B cell (primary cell): ENCODE measurements around the gene ANKRD28. TPM values are rescaled to one million over a fixed set of nuclear protein-coding genes. Genes with fewer than 3 reads are reported as not detected.
A peak's percentile ranks its signal among the peaks of the same experiment; 100 is the strongest.

ENCODE experiments used
- ATAC-seq: fragments of 200-7000 bp; cut with Tn5 transposase; one replicate; pipeline ENCODE4 v1.10.0; 2021; ENCODE audit warnings: low read depth, mild to moderate bottlenecking, moderate number of reproducible peaks, moderate library complexity
- CTCF ChIA-PET: fragments of 350-600 bp; sonication (Branson Sonifier 250); formaldehyde crosslinking; loops from one replicate; lab custom pipeline; 2021; ENCODE audit warnings: antibody characterized with exemption, inconsistent platforms; lab: Charles Lee
- POLR2A ChIA-PET: fragments of 350-600 bp; sonication (Branson Sonifier 250); formaldehyde crosslinking; loops from one replicate; lab custom pipeline; 2021; ENCODE audit warnings: antibody characterized with exemption; lab: Charles Lee
- DNase-seq: peaks from one replicate; pipeline ENCODE4 v3.0.0; 2013
- H2AFZ ChIP-seq: 2 replicates; pipeline ENCODE4 v1.6.1; 2012; ENCODE audit warnings: mild to moderate bottlenecking, low read depth, low read length; ENCODE audit not compliant: insufficient read depth, poor library complexity, severe bottlenecking
- H3K27ac ChIP-seq, 2 donors: 1 replicate in 1 of 2; 2 replicates in 1 of 2; pipeline ENCODE4 v1.5.1; 2012 to 2013; ENCODE audit warnings: low read length in 2 of 2, mild to moderate bottlenecking in 2 of 2, moderate library complexity in 1 of 2
- H3K27me3 ChIP-seq, 4 experiments: fragments of 200-600 bp in 1 of 4; sonication (generic) in 1 of 4; replicated peaks in 1 of 4; 1 replicate in 2 of 4; 2 replicates in 2 of 4; pipeline versions ENCODE4 v1.6.1 to v1.7.0; 2013 to 2016; ENCODE audit warnings: low read length in 3 of 4, mild to moderate bottlenecking in 2 of 4, mixed read lengths in 1 of 4, moderate library complexity in 1 of 4; ENCODE audit not compliant: insufficient read depth in 4 of 4, control insufficient read depth in 3 of 4; ENCODE audit errors: control extremely low read depth in 1 of 4
- H3K36me3 ChIP-seq, 2 experiments: replicated peaks in 1 of 2; 1 replicate in 1 of 2; 2 replicates in 1 of 2; pipeline versions ENCODE4 v1.6.1 to v1.7.1; 2013; ENCODE audit warnings: low read length in 1 of 2; ENCODE audit not compliant: insufficient read depth in 2 of 2, control insufficient read depth in 1 of 2; ENCODE audit errors: control extremely low read depth in 1 of 2, extremely low read depth in 1 of 2
- H3K4me1 ChIP-seq, 2 donors: fragments of 200-600 bp in 1 of 2; sonication (generic) in 1 of 2; 1 replicate in 1 of 2; 2 replicates in 1 of 2; pipeline versions ENCODE4 v1.5.1 to v1.6.1; 2013 to 2017; ENCODE audit warnings: low read length in 2 of 2; ENCODE audit not compliant: control insufficient read depth in 2 of 2, insufficient read depth in 2 of 2
- H3K4me2 ChIP-seq: replicated peaks from 2 replicates; pipeline ENCODE3; 2012; ENCODE audit warnings: mild to moderate bottlenecking, low read depth, low read length; ENCODE audit not compliant: poor library complexity, severe bottlenecking
- H3K4me3 ChIP-seq, 5 experiments: fragments of 200-600 bp in 1 of 5; sonication (generic) in 1 of 5; 1 replicate in 3 of 5; 2 replicates in 2 of 5; pipeline versions ENCODE4 v1.5.1 to v1.7.0; 2011 to 2016; ENCODE audit warnings: low read length in 4 of 5, mild to moderate bottlenecking in 4 of 5, low read depth in 2 of 5, control low read depth in 1 of 5, moderate library complexity in 1 of 5; ENCODE audit not compliant: insufficient read depth in 1 of 5; ENCODE audit errors: control extremely low read depth in 1 of 5, extremely low read depth in 1 of 5
- H3K79me2 ChIP-seq: fragments of 200-600 bp; sonication (generic); one replicate; pipeline ENCODE4 v1.6.0; 2016; ENCODE audit warnings: low read length; ENCODE audit not compliant: control insufficient read depth, insufficient read depth
- H3K9ac ChIP-seq: fragments of 200-600 bp; sonication (generic); 2 replicates; pipeline ENCODE4 v1.6.1; 2017; ENCODE audit warnings: mild to moderate bottlenecking, low read length, moderate library complexity
- H3K9me3 ChIP-seq, 3 donors: one replicate each; pipeline versions ENCODE4 v1.6.1 to v1.7.1; 2013; ENCODE audit warnings: low read length in 2 of 3; ENCODE audit not compliant: control insufficient read depth in 2 of 3, insufficient read depth in 1 of 3; ENCODE audit errors: control extremely low read depth in 1 of 3
- H4K20me1 ChIP-seq: 2 replicates; pipeline ENCODE4 v1.6.0; 2012; ENCODE audit warnings: mild to moderate bottlenecking, low read length; ENCODE audit not compliant: insufficient read depth, control insufficient read depth, poor library complexity, severe bottlenecking
- H3K27ac Mint-ChIP-seq: one replicate; pipeline ENCODE4 v1.8.0; 2021; ENCODE audit warnings: mixed read lengths
- H3K27me3 Mint-ChIP-seq: one replicate; pipeline ENCODE4 v1.8.0; 2021; ENCODE audit warnings: mixed read lengths
- H3K4me1 Mint-ChIP-seq: one replicate; pipeline ENCODE4 v1.8.0; 2021; ENCODE audit warnings: mixed read lengths
- H3K4me3 Mint-ChIP-seq: one replicate; pipeline ENCODE4 v1.8.0; 2021; ENCODE audit warnings: mixed read lengths
- H3K9me3 Mint-ChIP-seq: one replicate; pipeline ENCODE4 v1.8.0; 2022; ENCODE audit warnings: mixed read lengths; ENCODE audit not compliant: insufficient read depth
- EZH2 ChIP-seq: IDR thresholded peaks from 2 replicates; pipeline ENCODE4 v1.6.1; 2012; ENCODE audit warnings: borderline replicate concordance, low read depth, mild to moderate bottlenecking, moderate library complexity, low read length; ENCODE audit not compliant: insufficient read depth, poor library complexity, severe bottlenecking
- WGBS: methylation state at CpG from one replicate; pipeline ENCODE4 v1.1.5; 2013; ENCODE audit warnings: missing lambda C conversion rate; ENCODE audit not compliant: insufficient coverage; 5-methylcytosine and 5-hydroxymethylcytosine counted together
- intact Hi-C: fragments of 100-400 bp; cut with micrococcal nuclease; formaldehyde crosslinking; loops from one replicate; pipeline ENCODE4 v1.10.0; 2022
- polyA plus RNA-seq: library from polyadenylated mRNA; depleted of rRNA; stranded (reverse); fragments of >200 nt; gene quantifications from 2 replicates; pipeline ENCODE4 v1.2.3, GENCODE V29; 2012
- total RNA-seq, 2 donors: library from RNA; stranded (reverse); fragments of 120-200 nt in 1 of 2; gene quantifications; 1 replicate in 1 of 2; 2 replicates in 1 of 2; pipeline versions ENCODE4 v1.2.3 to v1.2.4, GENCODE V29; 2013 to 2022
- TF ChIP-seq, protein P1 (sequence below): fragments of 200-600 bp; IDR thresholded peaks from one replicate; pipeline ENCODE4 v1.8.0; 2022; ENCODE audit warnings: antibody characterized with exemption, mild to moderate bottlenecking

The ANKRD28 gene
- total and polyA plus RNA-seq, 2 donors (not counting 1 experiment from before 2014, with no cell fraction given), result 20.7 to 37.4 TPM

DNA sequence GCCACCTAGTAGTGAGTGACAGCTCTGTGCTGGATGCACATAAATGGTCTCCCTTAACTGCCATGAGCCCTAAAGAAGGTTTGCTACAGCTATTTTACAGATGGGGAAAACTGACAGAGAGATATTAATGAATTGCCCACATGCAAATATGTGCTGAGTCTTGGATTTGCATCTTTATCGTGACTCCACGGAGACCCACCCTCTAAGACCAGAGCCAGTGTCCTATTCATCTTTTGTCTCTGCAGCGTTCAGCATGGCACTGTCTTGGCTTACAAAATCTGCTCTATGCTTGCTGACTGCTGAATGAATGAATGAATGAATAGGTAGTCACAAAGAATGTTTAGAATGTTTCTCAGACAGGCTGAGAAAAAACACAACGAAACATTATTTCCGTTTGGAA is 147.9 kb downstream of the ANKRD28 start:
- Histone ChIP-seq H3K36me3 (no peaks in the 10 kb centered on the region), H3K79me2 (no peaks in the 10 kb centered on the region), H3K27ac (no peak overlapping the region), H2AFZ (no peak overlapping the region), H4K20me1 (no peaks in the 10 kb centered on the region), H3K9ac (no peak overlapping the region), H3K4me2 (no peak overlapping the region), H3K9me3 (peaks cover 0 to 2% (median 0%) of the 10 kb centered on the region in 3 donors), H3K4me3 (no peak overlapping the region), H3K27me3 (no peaks in the 10 kb centered on the region), H3K4me1 (peaks cover 36 to 40% of the 10 kb centered on the region in 2 donors)
- CTCF ChIA-PET, result interaction anchor here (1.1 kb wide), 2 partner anchors 162 to 245 kb away, joined by 3 read pairs; no protein-coding TSS in a partner anchor
- DNase-seq (no peak), ATAC-seq (no peak)
- H3K27me3 Mint-ChIP-seq, result no peaks in the 10 kb centered on the region
- POLR2A ChIA-PET, result no interaction called here
- TF ChIP-seq, protein P1, sequence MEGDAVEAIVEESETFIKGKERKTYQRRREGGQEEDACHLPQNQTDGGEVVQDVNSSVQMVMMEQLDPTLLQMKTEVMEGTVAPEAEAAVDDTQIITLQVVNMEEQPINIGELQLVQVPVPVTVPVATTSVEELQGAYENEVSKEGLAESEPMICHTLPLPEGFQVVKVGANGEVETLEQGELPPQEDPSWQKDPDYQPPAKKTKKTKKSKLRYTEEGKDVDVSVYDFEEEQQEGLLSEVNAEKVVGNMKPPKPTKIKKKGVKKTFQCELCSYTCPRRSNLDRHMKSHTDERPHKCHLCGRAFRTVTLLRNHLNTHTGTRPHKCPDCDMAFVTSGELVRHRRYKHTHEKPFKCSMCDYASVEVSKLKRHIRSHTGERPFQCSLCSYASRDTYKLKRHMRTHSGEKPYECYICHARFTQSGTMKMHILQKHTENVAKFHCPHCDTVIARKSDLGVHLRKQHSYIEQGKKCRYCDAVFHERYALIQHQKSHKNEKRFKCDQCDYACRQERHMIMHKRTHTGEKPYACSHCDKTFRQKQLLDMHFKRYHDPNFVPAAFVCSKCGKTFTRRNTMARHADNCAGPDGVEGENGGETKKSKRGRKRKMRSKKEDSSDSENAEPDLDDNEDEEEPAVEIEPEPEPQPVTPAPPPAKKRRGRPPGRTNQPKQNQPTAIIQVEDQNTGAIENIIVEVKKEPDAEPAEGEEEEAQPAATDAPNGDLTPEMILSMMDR, result no peak
- TF ChIP-seq EZH2, result no peak
- H3K4me3 Mint-ChIP-seq, result peak overlapping the region; percentile 6
- H3K4me1 Mint-ChIP-seq, result peaks cover 42% of the 10 kb centered on the region
- H3K9me3 Mint-ChIP-seq, result no peaks in the 10 kb centered on the region
- intact Hi-C loops, result no loop called here
- WGBS, result no CpG with 5 or more reads among the region's 5 CpGs
- no peak overlapping the region for H3K27ac Mint-ChIP-seq

DNA sequence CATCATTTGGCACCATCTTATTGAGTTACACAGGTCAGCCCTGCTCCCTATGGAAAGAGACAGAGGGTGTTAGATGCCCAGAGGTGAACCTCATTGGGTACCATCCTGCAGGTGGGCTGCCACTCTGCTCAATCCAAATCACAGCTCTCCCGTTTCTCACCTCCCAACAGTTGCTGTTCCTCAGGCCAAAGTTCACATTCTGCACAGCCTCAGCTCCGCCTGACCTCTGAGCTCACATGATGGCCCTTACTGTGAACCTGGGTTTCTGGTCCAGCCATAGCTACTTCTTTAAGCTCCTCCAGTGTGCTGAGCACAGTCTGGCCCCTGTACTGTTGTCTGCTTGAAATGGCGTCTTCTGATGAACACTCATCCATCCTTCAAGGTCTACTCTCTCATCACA is 148.4 kb downstream of the ANKRD28 start:
- POLR2A ChIA-PET, result no interaction called here
- no peak overlapping the region for H3K9ac ChIP-seq
- no peak overlapping the region for H3K27ac ChIP-seq
- no peak overlapping the region for H3K4me3 Mint-ChIP-seq
- intact Hi-C loops, result no loop called here
- no peaks in the 10 kb centered on the region for H3K9me3 Mint-ChIP-seq
- TF ChIP-seq, protein P1, result no peak
- no peak for TF ChIP-seq EZH2
- no peaks in the 10 kb centered on the region for H3K79me2 ChIP-seq
- H3K4me3 ChIP-seq, result no peak overlapping the region
- no peaks in the 10 kb centered on the region for H3K27me3 Mint-ChIP-seq
- DNase-seq (no peak), ATAC-seq (no peak)
- H3K4me2 ChIP-seq, result no peak overlapping the region
- H4K20me1 ChIP-seq, result no peaks in the 10 kb centered on the region
- CTCF ChIA-PET, result interaction anchor here (1.1 kb wide), 2 partner anchors 163 to 244 kb away, joined by 3 read pairs; no protein-coding TSS in a partner anchor
- no peaks in the 10 kb centered on the region for H3K27me3 ChIP-seq
- H3K9me3 ChIP-seq, result no peaks in the 10 kb centered on the region
- peaks cover 42% of the 10 kb centered on the region for H3K4me1 Mint-ChIP-seq
- no peaks in the 10 kb centered on the region for H3K36me3 ChIP-seq
- no peak overlapping the region for H2AFZ ChIP-seq
- WGBS, result 100% methylated on average over 3 of the region's 3 CpGs
- peak overlapping the region; percentile 27 for H3K27ac Mint-ChIP-seq
- peaks cover 36 to 40% of the 10 kb centered on the region in 2 donors for H3K4me1 ChIP-seq
